GM12875 (cell line): ENCODE data around the gene GIMAP1.

ENCODE experiments used
- H3K4me3 ChIP-seq: one replicate; pipeline ENCODE4 v1.5.1; 2011; ENCODE audit warnings: low read depth, low read length, control low read depth
- TF ChIP-seq, protein P1 (sequence below): IDR thresholded peaks from 2 replicates; pipeline ENCODE4 v1.5.1; 2011; ENCODE audit warnings: low read depth, mild to moderate bottlenecking, control low read depth, inconsistent platforms, low read length, moderate library complexity, borderline replicate concordance; ENCODE audit not compliant: insufficient read depth

GIMAP1 gene

DNA sequence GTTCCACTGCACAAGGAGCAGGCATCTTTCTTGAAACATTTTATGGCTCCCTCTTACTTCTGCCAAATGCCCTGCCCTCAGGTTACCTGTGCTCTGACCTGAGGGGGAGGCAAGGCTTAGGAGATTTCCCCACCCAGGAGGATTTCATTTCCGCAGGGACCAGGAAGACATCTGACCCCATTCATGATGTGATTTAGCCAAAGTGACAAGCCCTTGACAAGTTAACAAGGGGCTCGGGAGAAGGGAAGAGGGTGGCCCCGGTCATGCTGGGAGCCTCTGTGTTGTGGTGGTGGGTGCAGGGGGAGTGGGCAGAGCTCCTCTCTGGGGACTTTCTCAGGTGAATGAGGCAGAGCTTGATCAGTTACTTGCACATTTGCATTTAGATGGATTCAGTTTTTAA, 39.8 kb downstream of the GIMAP1 start:
- H3K4me3 ChIP-seq = no peak overlapping the region
- TF ChIP-seq, protein P1, sequence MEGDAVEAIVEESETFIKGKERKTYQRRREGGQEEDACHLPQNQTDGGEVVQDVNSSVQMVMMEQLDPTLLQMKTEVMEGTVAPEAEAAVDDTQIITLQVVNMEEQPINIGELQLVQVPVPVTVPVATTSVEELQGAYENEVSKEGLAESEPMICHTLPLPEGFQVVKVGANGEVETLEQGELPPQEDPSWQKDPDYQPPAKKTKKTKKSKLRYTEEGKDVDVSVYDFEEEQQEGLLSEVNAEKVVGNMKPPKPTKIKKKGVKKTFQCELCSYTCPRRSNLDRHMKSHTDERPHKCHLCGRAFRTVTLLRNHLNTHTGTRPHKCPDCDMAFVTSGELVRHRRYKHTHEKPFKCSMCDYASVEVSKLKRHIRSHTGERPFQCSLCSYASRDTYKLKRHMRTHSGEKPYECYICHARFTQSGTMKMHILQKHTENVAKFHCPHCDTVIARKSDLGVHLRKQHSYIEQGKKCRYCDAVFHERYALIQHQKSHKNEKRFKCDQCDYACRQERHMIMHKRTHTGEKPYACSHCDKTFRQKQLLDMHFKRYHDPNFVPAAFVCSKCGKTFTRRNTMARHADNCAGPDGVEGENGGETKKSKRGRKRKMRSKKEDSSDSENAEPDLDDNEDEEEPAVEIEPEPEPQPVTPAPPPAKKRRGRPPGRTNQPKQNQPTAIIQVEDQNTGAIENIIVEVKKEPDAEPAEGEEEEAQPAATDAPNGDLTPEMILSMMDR = no peak

DNA sequence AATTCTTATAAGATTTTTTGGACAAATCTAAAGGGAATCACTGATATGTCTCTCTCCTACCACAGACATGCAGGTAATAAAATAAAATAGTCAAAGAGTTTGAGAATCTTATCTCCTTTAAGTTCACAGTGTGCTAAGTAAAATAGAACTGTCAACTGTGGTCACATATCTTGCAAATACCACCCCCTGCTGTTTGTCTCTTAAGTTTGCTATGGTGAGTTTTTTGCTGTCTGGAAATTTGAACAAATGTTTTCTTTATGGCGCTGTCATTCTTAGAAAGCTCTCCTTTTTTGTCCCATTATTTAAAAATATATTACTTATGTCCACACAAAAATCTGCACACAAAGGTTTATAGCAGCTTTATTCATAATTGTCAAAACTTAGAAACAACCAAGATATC, 40.4 kb downstream of the GIMAP1 start:
- TF ChIP-seq, protein P1 = 0 out of 2 replicates have a peak, but pooled peaks have one; percentile 17
- no peak overlapping the region for H3K4me3 ChIP-seq

DNA sequence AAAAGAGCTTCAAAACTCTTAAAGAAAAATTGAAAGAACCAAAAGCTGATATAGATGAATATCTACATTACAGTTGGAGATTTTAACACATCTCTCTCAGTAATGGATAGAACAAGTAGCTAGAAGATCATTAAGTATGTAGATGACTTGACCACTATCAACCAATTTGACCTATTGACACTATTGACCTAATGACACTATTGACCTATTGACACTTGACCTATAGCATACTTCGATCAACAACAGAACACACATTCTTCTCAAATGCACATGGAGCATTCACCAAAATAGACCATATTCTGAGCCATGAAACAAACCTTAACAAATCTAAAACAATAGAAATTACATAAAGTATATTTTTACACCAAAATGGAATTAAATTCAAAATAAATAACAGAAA, 43.1 kb downstream of the GIMAP1 start:
- H3K4me3 ChIP-seq = no peak overlapping the region
- TF ChIP-seq, protein P1 = no peak

DNA sequence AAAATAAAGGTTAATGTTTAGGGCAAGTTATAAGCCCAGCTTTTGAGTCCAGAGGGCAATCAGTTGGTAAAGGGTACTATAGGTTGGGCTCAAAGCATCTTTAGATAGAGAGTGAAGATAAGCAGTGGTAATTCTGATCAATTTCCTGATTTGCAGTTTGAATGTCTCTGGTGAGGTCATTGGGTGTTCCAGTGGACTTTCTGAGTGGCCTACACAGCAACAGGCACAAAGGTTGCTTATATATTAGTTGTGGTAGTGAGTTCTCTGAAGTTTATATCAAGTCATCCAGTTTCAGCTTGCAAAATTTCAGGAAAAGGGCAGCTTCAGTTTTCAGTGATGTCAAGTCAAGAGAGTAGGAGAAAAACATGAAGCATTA, 49.9 kb downstream of the GIMAP1 start:
- H3K4me3 ChIP-seq = no peak overlapping the region
- TF ChIP-seq, protein P1 = no peak

DNA sequence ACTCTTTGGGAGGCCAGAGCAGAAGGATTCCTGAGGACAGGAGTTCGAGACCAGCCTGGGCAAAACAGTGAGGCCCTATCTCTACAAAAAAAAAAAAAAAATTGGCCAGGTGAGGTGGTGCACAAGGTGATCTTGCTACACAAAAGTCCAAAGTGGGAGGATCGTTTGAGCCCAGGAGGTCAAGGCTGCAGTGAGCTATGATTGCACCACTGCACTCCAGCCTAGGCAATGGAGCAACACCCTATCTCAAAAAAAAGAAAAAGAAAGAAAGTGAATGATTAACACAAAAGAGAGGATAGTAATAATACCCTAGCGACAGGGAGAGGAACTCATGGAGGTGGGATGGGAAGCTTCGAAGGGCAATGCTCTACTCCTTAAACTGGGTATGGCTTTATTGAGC, 53.4 kb downstream of the GIMAP1 start:
- no peak overlapping the region for H3K4me3 ChIP-seq
- TF ChIP-seq, protein P1 = no peak
